TTC549 (cell line): ENCODE data around the gene MSGN1.
A peak's percentile ranks its signal among the peaks of the same experiment; 100 is the strongest.

ENCODE experiments used
- FAIRE-seq: peaks from 2 replicates; lab custom pipeline; 2012; peaks lifted over from hg19 to GRCh38; lab: Jason Lieb, UNC

The MSGN1 gene

GRCh38 chr2:17816396-17817245 lies at the start of gene MSGN1:
TSS of gene MSGN1 (plus strand) at chr2:17816460. CDS start at chr2:17816519, 59 bp downstream.
- no peak for FAIRE-seq

DNA sequence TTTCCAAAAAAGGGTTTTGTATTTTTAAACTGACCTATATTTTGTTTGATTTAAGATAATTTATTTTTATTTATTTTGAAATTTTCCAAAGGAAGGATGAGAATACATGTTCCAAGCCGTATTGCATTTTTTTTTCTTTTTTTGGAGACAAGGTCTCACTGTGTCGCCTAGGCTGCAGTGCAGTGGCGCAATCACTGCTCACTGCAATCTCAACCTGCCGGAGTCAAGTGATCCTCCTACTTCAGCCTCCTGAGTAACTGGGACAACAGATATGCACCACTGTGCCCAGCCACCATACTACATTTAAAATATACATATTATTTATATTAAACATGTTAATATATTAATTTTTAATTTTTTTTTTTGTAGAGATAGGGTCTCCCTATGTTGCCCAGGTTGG lies 47.4 kb upstream of the MSGN1 start:
- no peak for FAIRE-seq

- FAIRE-seq: peak; percentile 68
Measured at GRCh38 chr2:17771956-17772355, 44.3 kb upstream of the MSGN1 start.

DNA sequence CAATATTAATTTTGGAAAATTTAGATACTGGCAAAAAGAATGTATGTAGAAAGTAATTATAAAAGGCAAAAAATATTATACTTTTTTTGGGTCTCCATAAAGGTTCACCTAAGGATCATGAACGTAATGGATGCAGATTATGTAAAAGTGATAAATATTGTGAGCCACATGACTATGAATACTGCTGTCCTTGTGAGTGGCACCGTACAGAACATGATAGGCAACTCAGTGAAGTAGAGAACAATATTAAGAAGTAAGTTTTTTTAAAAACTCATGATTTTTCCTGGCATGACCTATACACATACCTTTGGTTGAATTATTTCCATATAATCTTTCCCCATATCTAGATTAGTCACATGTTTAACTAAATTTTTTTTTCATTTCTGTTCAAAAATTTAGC lies 43.7 kb upstream of the MSGN1 start:
- peak; percentile 9 for FAIRE-seq

DNA sequence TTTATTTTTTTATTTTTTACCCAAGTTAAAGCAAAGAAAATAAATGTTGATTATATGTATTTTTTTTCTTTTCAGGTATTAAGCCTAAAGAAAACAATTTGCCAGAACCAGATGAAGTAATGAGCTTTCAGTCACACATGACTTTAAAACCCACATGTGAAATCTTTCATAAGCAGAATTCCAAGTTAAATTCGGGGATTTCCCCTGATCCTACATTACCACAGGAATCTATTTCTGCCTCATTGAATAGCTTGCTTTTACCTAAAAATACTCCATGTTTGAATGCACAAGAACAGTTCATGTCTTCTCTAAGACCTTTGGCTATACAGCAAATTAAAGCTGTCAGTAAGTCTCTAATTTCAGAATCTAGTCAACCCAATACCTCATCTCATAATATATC lies 35.7 kb upstream of the MSGN1 start:
- FAIRE-seq: no peak

- no peak for FAIRE-seq
Measured at GRCh38 chr2:17781482-17781881, 34.8 kb upstream of the MSGN1 start.

GRCh38 chr2:17786727-17787126 lies 29.5 kb upstream of the MSGN1 start:
- FAIRE-seq: no peak

- FAIRE-seq: no peak
Measured at GRCh38 chr2:17788773-17789172, 27.5 kb upstream of the MSGN1 start.

GRCh38 chr2:17790536-17790935 lies 25.7 kb upstream of the MSGN1 start:
- FAIRE-seq: no peak

GRCh38 chr2:17791121-17791816 lies 25.0 kb upstream of the MSGN1 start:
- no peak for FAIRE-seq

GRCh38 chr2:17791817-17792130 lies 24.5 kb upstream of the MSGN1 start:
- no peak for FAIRE-seq

GRCh38 chr2:17792515-17792914 lies 23.7 kb upstream of the MSGN1 start:
- FAIRE-seq: no peak

- FAIRE-seq: no peak
Measured at GRCh38 chr2:17793296-17793695, 23.0 kb upstream of the MSGN1 start.

- FAIRE-seq: no peak
Measured at GRCh38 chr2:17793803-17794354, 22.4 kb upstream of the MSGN1 start.

DNA sequence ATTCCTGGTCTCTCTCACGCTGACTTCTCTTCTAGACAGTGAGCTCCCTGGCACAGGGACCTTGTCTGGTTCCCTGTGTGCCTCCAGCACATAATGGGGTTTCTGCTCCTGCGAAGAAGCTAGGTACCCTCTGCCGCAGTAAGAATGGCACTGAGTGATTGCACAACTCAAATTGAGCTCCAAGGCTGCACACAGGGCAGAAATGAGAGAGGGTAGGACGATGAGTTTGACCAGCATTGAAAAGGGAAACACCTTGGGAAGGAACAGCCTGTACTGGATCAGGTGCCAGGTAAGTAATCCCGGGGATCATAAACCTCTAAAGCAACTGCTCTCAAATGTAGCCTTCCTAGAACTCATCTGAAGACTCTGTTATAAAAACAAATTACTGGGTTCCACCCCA lies 21.0 kb upstream of the MSGN1 start:
- no peak for FAIRE-seq

DNA sequence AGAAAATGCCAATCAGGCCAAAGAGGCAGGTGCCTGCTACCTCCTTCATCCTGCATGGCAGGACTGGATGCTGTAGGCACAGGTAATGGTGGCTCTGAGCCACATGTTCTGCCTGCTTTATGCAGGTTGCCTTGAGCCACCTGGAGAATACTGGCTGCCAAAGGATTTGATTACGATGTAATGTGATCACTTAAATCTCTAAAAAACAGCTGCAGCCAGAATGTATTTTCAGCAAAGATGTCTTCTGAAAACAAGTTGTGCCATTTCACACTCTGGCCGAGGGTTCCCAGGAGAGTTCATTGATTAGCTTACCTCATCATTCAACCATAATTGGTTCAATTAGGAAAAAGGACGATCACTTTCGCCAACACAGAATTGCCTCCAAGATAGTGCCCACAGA lies 17.9 kb upstream of the MSGN1 start:
- no peak for FAIRE-seq

GRCh38 chr2:17799301-17800120 lies 16.7 kb upstream of the MSGN1 start:
- FAIRE-seq: no peak

GRCh38 chr2:17800219-17800618 lies 16.0 kb upstream of the MSGN1 start:
- no peak for FAIRE-seq

DNA sequence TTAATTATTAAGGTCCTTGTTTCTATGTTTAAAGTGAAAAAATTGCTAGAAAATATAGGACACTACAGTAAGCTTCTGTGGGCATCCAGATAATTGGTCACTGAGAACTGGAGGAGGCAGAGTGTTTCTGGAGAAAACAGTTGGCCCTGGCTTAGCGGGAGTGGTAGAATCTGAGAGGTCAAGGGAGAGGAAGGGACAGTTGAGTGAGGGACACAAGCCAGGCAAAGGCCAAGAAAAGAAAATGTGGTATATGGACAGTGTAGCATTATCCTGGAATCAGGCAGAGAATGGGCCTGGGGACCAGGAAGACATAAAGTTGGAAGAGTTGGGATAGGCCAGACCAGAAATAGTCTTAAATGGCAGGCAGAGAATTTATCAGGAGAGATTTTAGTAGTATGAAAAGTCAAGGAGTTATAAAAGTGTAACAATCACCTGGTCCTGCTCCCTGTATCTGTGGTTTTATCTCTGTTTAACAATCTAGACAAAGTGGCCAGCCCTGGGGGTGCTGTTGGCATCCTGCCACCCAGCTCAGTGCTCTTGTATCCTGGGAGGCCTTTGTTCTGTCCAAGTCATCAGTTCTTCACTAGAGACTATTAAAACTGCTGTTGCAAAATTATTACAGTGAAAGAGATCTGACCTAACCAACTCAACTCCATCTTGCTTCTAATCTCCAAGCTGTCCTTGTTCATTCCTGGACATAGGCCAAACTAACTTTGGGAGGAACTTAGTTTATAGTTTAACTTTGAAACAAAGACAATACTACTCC lies 15.4 kb upstream of the MSGN1 start:
- no peak for FAIRE-seq

DNA sequence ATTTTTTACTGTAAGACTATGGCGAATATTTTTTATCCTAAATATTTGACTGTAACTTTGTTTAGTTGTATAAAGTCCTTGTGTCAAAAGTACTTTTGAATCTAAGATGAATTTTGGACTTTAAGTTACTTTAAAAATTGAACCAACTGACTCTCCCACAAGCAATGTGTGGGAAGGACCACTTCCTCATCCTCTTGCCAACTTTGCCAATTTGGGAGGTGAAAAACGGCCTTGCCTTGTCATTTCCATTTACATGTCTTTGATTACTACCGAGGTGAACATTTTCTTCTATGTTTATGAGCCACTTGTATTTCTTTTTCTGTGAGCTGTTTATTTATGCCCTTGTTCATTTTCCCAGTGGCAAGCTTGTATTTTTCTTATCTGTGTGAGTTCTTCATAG lies 12.8 kb upstream of the MSGN1 start:
- FAIRE-seq: no peak

DNA sequence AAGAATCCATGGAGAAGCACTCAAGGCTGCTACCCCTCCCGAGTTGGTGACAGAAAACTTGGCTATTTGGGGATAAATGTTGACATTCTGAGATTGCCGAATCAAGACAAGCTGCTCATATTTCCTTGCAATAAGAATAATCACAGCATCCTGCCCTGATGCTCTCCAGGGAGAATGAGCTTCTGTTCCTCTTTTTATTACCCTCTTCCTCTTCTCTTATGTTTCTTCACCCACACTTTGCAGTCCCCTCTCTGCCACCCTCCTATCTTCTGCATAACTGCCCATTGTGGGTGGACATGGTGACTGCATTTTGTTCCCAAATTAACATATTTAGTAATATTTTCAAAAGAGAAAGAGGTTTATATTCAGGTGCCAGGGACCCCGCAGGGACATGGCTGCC lies 11.9 kb upstream of the MSGN1 start:
- FAIRE-seq: no peak

DNA sequence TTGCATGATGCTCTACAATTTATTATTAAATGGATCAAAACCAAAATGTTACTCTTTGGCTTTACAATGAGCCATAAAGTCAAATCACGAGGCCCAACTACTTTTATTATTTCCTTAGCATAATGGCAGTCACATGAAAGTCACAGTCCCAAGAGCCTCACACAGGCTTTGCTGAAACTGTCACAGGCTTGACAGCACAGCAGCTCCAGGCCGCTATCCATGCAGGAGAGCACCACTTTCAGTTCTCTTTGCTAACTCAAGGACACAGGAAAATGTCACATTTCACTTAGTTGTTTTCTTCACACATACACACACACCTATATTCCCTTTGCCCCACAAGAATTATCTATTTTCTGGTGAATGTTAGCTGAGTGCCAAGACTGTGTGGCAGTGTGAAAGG lies 11.1 kb upstream of the MSGN1 start:
- FAIRE-seq: no peak
